Fibroblast of lung (primary cell): ENCODE measurements around the gene SUN3. TPM values are rescaled to one million over a fixed set of nuclear protein-coding genes. Genes with fewer than 3 reads are reported as not detected.

Experiments used
- DNase-seq, 2 donors: peaks; one replicate each; pipeline versions ENCODE4 v3.0.0 to v3.0.0-alpha.2; 2010; ENCODE audit warnings: low read depth in 2 of 2
- H2AFZ ChIP-seq: 2 replicates; pipeline ENCODE4 v1.5.1; 2012; ENCODE audit warnings: low read length, control low read depth, inconsistent platforms
- H3K27ac ChIP-seq: 2 replicates; pipeline ENCODE4 v1.5.1; 2011; ENCODE audit warnings: low read length, control low read depth; ENCODE audit not compliant: insufficient read depth
- H3K27me3 ChIP-seq: 2 replicates; pipeline ENCODE4 v1.5.1; 2011; ENCODE audit warnings: mild to moderate bottlenecking, low read length; ENCODE audit not compliant: control insufficient read depth, insufficient read depth
- H3K36me3 ChIP-seq: 2 replicates; pipeline ENCODE4 v1.5.1; 2011; ENCODE audit warnings: low read length; ENCODE audit not compliant: control insufficient read depth, insufficient read depth
- H3K4me1 ChIP-seq: 2 replicates; pipeline ENCODE4 v1.5.1; 2011; ENCODE audit warnings: low read length; ENCODE audit not compliant: control insufficient read depth, insufficient read depth; ENCODE audit errors: extremely low read depth
- H3K4me2 ChIP-seq: 2 replicates; pipeline ENCODE4 v1.5.1; 2011; ENCODE audit warnings: low read length, control low read depth; ENCODE audit not compliant: insufficient read depth; ENCODE audit errors: extremely low read depth
- H3K4me3 ChIP-seq, 4 experiments: fragments of 200-600 bp in 1 of 4; sonication (generic) in 1 of 4; replicated peaks in 1 of 4; 2 replicates each; pipeline ENCODE4 v1.5.1; 2011 to 2016; ENCODE audit warnings: low read length in 4 of 4, low read depth in 3 of 4, mild to moderate bottlenecking in 3 of 4, control low read depth in 2 of 4, inconsistent platforms in 1 of 4, mixed read lengths in 1 of 4; ENCODE audit not compliant: insufficient read depth in 1 of 4; ENCODE audit errors: control extremely low read depth in 1 of 4
- H3K79me2 ChIP-seq: 2 replicates; pipeline ENCODE4 v1.5.1; 2012; ENCODE audit warnings: mild to moderate bottlenecking, low read length, inconsistent platforms; ENCODE audit not compliant: control insufficient read depth, insufficient read depth
- H3K9ac ChIP-seq: 2 replicates; pipeline ENCODE4 v1.5.1; 2011; ENCODE audit warnings: mild to moderate bottlenecking, low read length, control low read depth; ENCODE audit not compliant: insufficient read depth
- H3K9me3 ChIP-seq: 2 replicates; pipeline ENCODE4 v1.5.1; 2012; ENCODE audit warnings: low read depth, low read length; ENCODE audit not compliant: control insufficient read depth, insufficient read depth
- H4K20me1 ChIP-seq: 2 replicates; pipeline ENCODE4 v1.5.1; 2011; ENCODE audit warnings: low read length; ENCODE audit not compliant: control insufficient read depth, insufficient read depth; ENCODE audit errors: extremely low read depth
- EZH2 ChIP-seq: IDR thresholded peaks from 2 replicates; pipeline ENCODE4 v1.5.1; 2012; ENCODE audit warnings: low read length, control low read depth, mild to moderate bottlenecking; ENCODE audit errors: missing control alignments
- polyA plus RNA-seq, 2 donors: library from polyadenylated mRNA; depleted of rRNA in 1 of 2; stranded (reverse) in 1 of 2; unstranded in 1 of 2; fragments of >200 nt; gene quantifications; 2 replicates each; pipeline ENCODE4 v1.2.1, GENCODE V29; 2011 to 2012; ENCODE audit warnings: missing spikeins in 1 of 2
- total RNA-seq: library from RNA; depleted of rRNA; stranded (reverse); fragments of >200 nt; gene quantifications from 2 replicates; pipeline ENCODE4 v1.2.1, GENCODE V29; 2014
- TF ChIP-seq, protein P1 (sequence below), 2 donors: IDR thresholded peaks in 1 of 2; conservative IDR thresholded peaks in 1 of 2; 1 replicate in 1 of 2; 2 replicates in 1 of 2; pipeline ENCODE4 v1.5.1; 2011 to 2012; ENCODE audit warnings: low read length in 2 of 2, control low read depth in 1 of 2, inconsistent platforms in 1 of 2, low read depth in 1 of 2, mild to moderate bottlenecking in 1 of 2

The SUN3 gene
- total and polyA plus RNA-seq, 2 donors (not counting 1 experiment from before 2014, with no cell fraction given), result not detected

- H3K27ac ChIP-seq, result no peak overlapping the region
- H3K9ac ChIP-seq, result no peak overlapping the region
- TF ChIP-seq EZH2, result no peak
- TF ChIP-seq, protein P1, sequence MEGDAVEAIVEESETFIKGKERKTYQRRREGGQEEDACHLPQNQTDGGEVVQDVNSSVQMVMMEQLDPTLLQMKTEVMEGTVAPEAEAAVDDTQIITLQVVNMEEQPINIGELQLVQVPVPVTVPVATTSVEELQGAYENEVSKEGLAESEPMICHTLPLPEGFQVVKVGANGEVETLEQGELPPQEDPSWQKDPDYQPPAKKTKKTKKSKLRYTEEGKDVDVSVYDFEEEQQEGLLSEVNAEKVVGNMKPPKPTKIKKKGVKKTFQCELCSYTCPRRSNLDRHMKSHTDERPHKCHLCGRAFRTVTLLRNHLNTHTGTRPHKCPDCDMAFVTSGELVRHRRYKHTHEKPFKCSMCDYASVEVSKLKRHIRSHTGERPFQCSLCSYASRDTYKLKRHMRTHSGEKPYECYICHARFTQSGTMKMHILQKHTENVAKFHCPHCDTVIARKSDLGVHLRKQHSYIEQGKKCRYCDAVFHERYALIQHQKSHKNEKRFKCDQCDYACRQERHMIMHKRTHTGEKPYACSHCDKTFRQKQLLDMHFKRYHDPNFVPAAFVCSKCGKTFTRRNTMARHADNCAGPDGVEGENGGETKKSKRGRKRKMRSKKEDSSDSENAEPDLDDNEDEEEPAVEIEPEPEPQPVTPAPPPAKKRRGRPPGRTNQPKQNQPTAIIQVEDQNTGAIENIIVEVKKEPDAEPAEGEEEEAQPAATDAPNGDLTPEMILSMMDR (conservative IDR thresholded peaks at IDR 0.05 in 1 of 2, IDR thresholded peaks at IDR 0.05 in 1 of 2; ENCODE audit: low read depth in 1 of 2, low read length in 2 of 2), result no peak
- H4K20me1 ChIP-seq, result no peaks in the 10 kb centered on the region
- peaks cover 12% of the 10 kb centered on the region for H3K79me2 ChIP-seq
- peak overlapping the region in 3 of 4 experiments; percentile 40 to 98 (median 91) for H3K4me3 ChIP-seq
- no peaks in the 10 kb centered on the region for H3K27me3 ChIP-seq
- peak overlapping the region; percentile 1 for H3K4me2 ChIP-seq
- H3K36me3 ChIP-seq, result peaks cover 10% of the 10 kb centered on the region
- no peak overlapping the region for H2AFZ ChIP-seq
- no peak for DNase-seq
- peaks cover 6% of the 10 kb centered on the region for H3K4me1 ChIP-seq
- H3K9me3 ChIP-seq, result no peaks in the 10 kb centered on the region
These were observed 49.1 kb downstream of the SUN3 start for GRCh38 chr7:47979832-47980181.

- Histone ChIP-seq H3K4me3 (peak within 1 kb of the TSS; percentile 91 to 98 (median 96)), H3K9me3 (no peaks in the 10 kb centered on the region), H3K4me2 (peak within 1 kb of the TSS; percentile 86), H3K9ac (peak within 1 kb of the TSS; percentile 81), H3K27ac (peak within 1 kb of the TSS; percentile 52), H3K27me3 (no peaks in the 10 kb centered on the region), H4K20me1 (no peaks in the 10 kb centered on the region), H3K36me3 (peaks cover 10% of the 10 kb centered on the region), H2AFZ (peak within 1 kb of the TSS; percentile 82), H3K79me2 (peaks cover 12% of the 10 kb centered on the region), H3K4me1 (peaks cover 6% of the 10 kb centered on the region)
- TF ChIP-seq, protein P1 (conservative IDR thresholded peaks at IDR 0.05 in 1 of 2, IDR thresholded peaks at IDR 0.05 in 1 of 2; ENCODE audit: low read depth in 1 of 2, low read length in 2 of 2), result no peak
- TF ChIP-seq EZH2, result no peak
- DNase-seq, result peak; percentile 84 to 90
These were observed 49.6 kb downstream of the SUN3 start, which contains the start of gene HUS1 for GRCh38 chr7:47979145-47979831. HUS1 (minus strand) TSS chr7:47979615; CDS start chr7:47979519, 96 bp downstream.

DNA sequence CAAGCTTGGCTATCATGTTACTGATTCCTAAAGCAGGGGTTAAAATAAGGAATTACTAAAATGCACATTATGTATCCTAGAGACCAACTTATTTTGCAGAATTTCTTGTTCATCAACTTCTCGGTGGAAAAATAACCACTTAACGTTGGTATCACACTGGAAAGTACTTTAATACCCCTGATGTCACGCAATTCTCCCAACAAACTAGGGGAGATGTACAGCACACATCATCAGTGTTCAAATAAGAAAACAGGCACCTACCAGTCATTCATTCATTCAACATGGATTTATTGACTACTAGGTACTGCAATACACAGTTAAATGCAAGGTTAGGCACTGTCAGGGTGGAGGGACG lies 50.1 kb downstream of the SUN3 start:
- Histone ChIP-seq H2AFZ (peak overlapping the region; percentile 82), H3K36me3 (peaks cover 11% of the 10 kb centered on the region), H3K27me3 (no peaks in the 10 kb centered on the region), H3K27ac (peak overlapping the region; percentile 52), H3K4me1 (peaks cover 6% of the 10 kb centered on the region), H4K20me1 (no peaks in the 10 kb centered on the region), H3K9ac (peak overlapping the region; percentile 81), H3K9me3 (no peaks in the 10 kb centered on the region), H3K4me2 (peak overlapping the region; percentile 86), H3K4me3 (peak overlapping the region; percentile 91 to 98 (median 96)), H3K79me2 (peaks cover 12% of the 10 kb centered on the region)
- no peak for DNase-seq
- no peak for TF ChIP-seq EZH2
- TF ChIP-seq, protein P1 (conservative IDR thresholded peaks at IDR 0.05 in 1 of 2, IDR thresholded peaks at IDR 0.05 in 1 of 2; ENCODE audit: low read depth in 1 of 2, low read length in 2 of 2), result no peak
